GM23338 (cell line): Measurements from ENCODE around the gene RRP36. TPM values are rescaled to one million over a fixed set of nuclear protein-coding genes. Genes with fewer than 3 reads are reported as not detected.

Experiments used
- ATAC-seq: fragments of 200-7000 bp; cut with Tn5 transposase; 3 replicates; pipeline ENCODE4 v1.9.1; 2020
- DNase-seq: peaks from one replicate; pipeline ENCODE4 v3.0.0-alpha.2; 2015; ENCODE audit warnings: low spot score
- H2AFZ ChIP-seq: fragments of 200-600 bp; sonication (generic); 2 replicates; pipeline ENCODE4 v1.8.0; 2016; ENCODE audit warnings: antibody characterized with exemption, mild to moderate bottlenecking, moderate library complexity
- H3F3A ChIP-seq: fragments of 200-600 bp; sonication (generic); replicated peaks from 2 replicates; pipeline ENCODE4 v1.8.0; 2017; ENCODE audit warnings: antibody characterized with exemption, mixed run types, low read depth
- H3K27ac ChIP-seq: fragments of 200-600 bp; sonication (generic); 2 replicates; pipeline ENCODE4 v1.6.1; 2016; ENCODE audit warnings: low read depth
- H3K27me3 ChIP-seq: fragments of 200-600 bp; sonication (generic); 2 replicates; pipeline ENCODE4 v1.8.0; 2016; ENCODE audit warnings: mild to moderate bottlenecking, mixed run types, moderate library complexity; ENCODE audit not compliant: insufficient read depth
- H3K36me3 ChIP-seq: fragments of 200-600 bp; sonication (generic); 2 replicates; pipeline ENCODE4 v1.8.0; 2016; ENCODE audit warnings: mild to moderate bottlenecking; ENCODE audit not compliant: insufficient read depth
- H3K4me1 ChIP-seq: fragments of 200-600 bp; sonication (generic); 2 replicates; pipeline ENCODE4 v1.8.0; 2016; ENCODE audit warnings: mild to moderate bottlenecking, moderate library complexity; ENCODE audit not compliant: insufficient read depth
- H3K4me2 ChIP-seq: fragments of 200-600 bp; sonication (generic); 2 replicates; pipeline ENCODE4 v1.7.1; 2017; ENCODE audit warnings: mixed run types
- H3K4me3 ChIP-seq: fragments of 200-600 bp; sonication (generic); 2 replicates; pipeline ENCODE4 v1.6.1; 2016; ENCODE audit warnings: mixed run types
- H3K79me2 ChIP-seq: fragments of 200-600 bp; sonication (generic); replicated peaks from 2 replicates; pipeline ENCODE4 v1.8.0; 2017; ENCODE audit warnings: mild to moderate bottlenecking; ENCODE audit not compliant: insufficient read depth
- H3K9me2 ChIP-seq: fragments of 200-600 bp; sonication (generic); 2 replicates; pipeline ENCODE4 v1.8.0; 2017; ENCODE audit not compliant: insufficient read depth
- H4K20me1 ChIP-seq: fragments of 200-600 bp; sonication (generic); replicated peaks from 2 replicates; pipeline ENCODE4 v1.8.0; 2017; ENCODE audit warnings: mild to moderate bottlenecking; ENCODE audit not compliant: insufficient read depth
- H3K27ac Mint-ChIP-seq: 2 replicates; pipeline ENCODE4 v1.8.0; 2020; ENCODE audit warnings: inconsistent platforms, mild to moderate bottlenecking, moderate library complexity, mixed read lengths
- H3K27me3 Mint-ChIP-seq: 3 replicates; pipeline ENCODE4 v1.8.0; 2022; ENCODE audit warnings: low read depth, mild to moderate bottlenecking, moderate library complexity, mixed read lengths, inconsistent platforms; ENCODE audit not compliant: insufficient read depth, poor library complexity
- H3K36me3 Mint-ChIP-seq: 3 replicates; pipeline ENCODE4 v1.8.0; 2021; ENCODE audit warnings: low read depth, mild to moderate bottlenecking, inconsistent platforms, moderate library complexity, mixed read lengths
- H3K4me1 Mint-ChIP-seq: 3 replicates; pipeline ENCODE4 v1.8.0; 2020; ENCODE audit warnings: mild to moderate bottlenecking, inconsistent platforms, mixed read lengths
- H3K4me3 Mint-ChIP-seq: 3 replicates; pipeline ENCODE4 v1.8.0; 2021; ENCODE audit warnings: moderate library complexity, mild to moderate bottlenecking, inconsistent platforms, mixed read lengths
- H3K9me3 Mint-ChIP-seq: 3 replicates; pipeline ENCODE4 v1.8.0; 2020; ENCODE audit warnings: moderate library complexity, mild to moderate bottlenecking, inconsistent platforms, mixed read lengths
- CREB1 ChIP-seq: fragments of 250-450 bp; sonication (Bioruptor Pico); IDR thresholded peaks from 2 replicates; pipeline ENCODE4 v1.5.0; 2020; ENCODE audit warnings: low read depth, mild to moderate bottlenecking, moderate library complexity
- CTCF ChIP-seq, 2 experiments: fragments of 200-600 bp in 1 of 2; sonication (generic) in 1 of 2; conservative IDR thresholded peaks; 2 replicates each; pipeline versions ENCODE4 v1.5.1 to v1.6.1; 2016 to 2017; ENCODE audit warnings: antibody characterized with exemption in 2 of 2, low read depth in 2 of 2, mild to moderate bottlenecking in 2 of 2, moderate library complexity in 1 of 2
- ETS1 ChIP-seq: IDR thresholded peaks from 2 replicates; pipeline ENCODE4 v1.6.1; 2016; ENCODE audit warnings: antibody characterized with exemption
- EZH2 ChIP-seq: fragments of 200-600 bp; sonication (generic); IDR thresholded peaks from one replicate; pipeline ENCODE4 v1.8.0; 2017; ENCODE audit warnings: antibody characterized with exemption, mild to moderate bottlenecking, low read depth; ENCODE audit not compliant: unreplicated experiment
- JUNB ChIP-seq: IDR thresholded peaks from one replicate; pipeline ENCODE4 v1.6.1; 2016; ENCODE audit warnings: antibody characterized with exemption; ENCODE audit not compliant: unreplicated experiment
- NANOG ChIP-seq: IDR thresholded peaks from 2 replicates; pipeline ENCODE4 v1.6.1; 2016; ENCODE audit warnings: antibody characterized with exemption, borderline replicate concordance
- ZNF114 ChIP-seq: fragments of 250-450 bp; sonication (Bioruptor Pico); IDR thresholded peaks from 2 replicates; pipeline ENCODE4 v1.5.0; 2020; ENCODE audit warnings: mild to moderate bottlenecking, moderate library complexity
- ZNF331 ChIP-seq: fragments of 250-450 bp; sonication (Bioruptor Pico); IDR thresholded peaks from 2 replicates; pipeline ENCODE4 v1.5.0; 2020; ENCODE audit warnings: low read depth, mild to moderate bottlenecking, moderate library complexity
- ZNF462 ChIP-seq: fragments of 250-450 bp; sonication (Bioruptor Pico); IDR thresholded peaks from 2 replicates; pipeline ENCODE4 v1.5.0; 2020; ENCODE audit warnings: mild to moderate bottlenecking, moderate library complexity
- polyA plus RNA-seq: library from polyadenylated mRNA; unstranded; fragments of >200 nt; fragmentation: Nextera tagmentation; extraction: Ambion mirVana; gene quantifications from 2 replicates; pipeline ENCODE4 v1.2.1, GENCODE V29; 2016
- total RNA-seq: library from RNA; depleted of rRNA; stranded (reverse); fragments of >200 nt; shearing (Covaris generic); gene quantifications from 2 replicates; pipeline ENCODE4 v1.2.3, GENCODE V29; 2014

Gene RRP36
- total and polyA plus RNA-seq, 2 experiments from 2014 or later = 64.7 to 106 TPM

DNA sequence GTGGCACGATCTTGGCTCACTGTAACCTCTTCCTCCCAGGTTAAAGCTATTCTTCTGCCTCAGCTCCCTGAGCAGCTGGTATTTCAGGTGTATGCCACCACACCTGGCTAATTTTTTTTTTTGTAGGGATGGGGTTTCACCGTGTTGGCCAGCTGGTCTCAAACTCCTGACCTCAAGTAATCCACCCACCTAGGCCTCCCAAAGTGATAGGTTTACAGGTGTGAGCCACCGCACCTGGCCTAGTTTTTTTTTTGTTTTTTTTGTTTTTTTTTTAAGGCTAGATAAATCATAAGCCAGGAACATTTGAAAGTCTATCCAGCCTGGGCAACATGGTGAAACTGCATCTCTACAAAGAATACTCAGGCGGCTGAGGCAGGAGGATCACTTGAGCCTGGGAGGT, 10.9 kb downstream of the RRP36 start:
- Histone ChIP-seq H3K36me3 (peaks cover 27% of the 10 kb centered on the region), H3K27ac (0 out of 2 replicates have a peak overlapping the region, but pooled peaks have one; percentile 59), H3K79me2 (no peaks in the 10 kb centered on the region), H3K9me2 (no peaks in the 10 kb centered on the region), H3F3A (peaks cover 21% of the 10 kb centered on the region), H2AFZ (no peak overlapping the region), H3K4me3 (no peak overlapping the region), H3K4me2 (no peak overlapping the region), H3K27me3 (no peaks in the 10 kb centered on the region), H4K20me1 (peaks cover 12% of the 10 kb centered on the region), H3K4me1 (no peaks in the 10 kb centered on the region)
- Mint-ChIP-seq H3K36me3 (peaks cover 78% of the 10 kb centered on the region), H3K27me3 (peaks cover 3% of the 10 kb centered on the region), H3K4me1 (no peaks in the 10 kb centered on the region), H3K4me3 (no peak overlapping the region), H3K9me3 (no peaks in the 10 kb centered on the region), H3K27ac (no peak overlapping the region)
- no peak for ATAC-seq
- TF ChIP-seq EZH2 (no peak), ZNF331 (CRISPR knock-in tag) (no peak), NANOG (no peak), ETS1 (no peak), ZNF114 (CRISPR knock-in tag) (no peak), CREB1 (CRISPR knock-in tag) (no peak), ZNF462 (CRISPR knock-in tag) (no peak), CTCF (conservative IDR thresholded peaks at IDR 0.05; ENCODE audit: low read depth in 2 of 2) (no peak), JUNB (no peak)
- no peak for DNase-seq
